SK-N-SH (cell line): ENCODE data around the gene HACD4. TPM values are rescaled to one million over a fixed set of nuclear protein-coding genes. Genes with fewer than 3 reads are reported as not detected.

ENCODE experiments used
- CTCF ChIA-PET: fragments of 300-600, 350-600 bp; formaldehyde crosslinking; extraction: SDS; loops from one replicate; lab custom pipeline; 2021; lab: Yijun Ruan, JAX
- POLR2A ChIA-PET: fragments of 350-600 bp; sonication (Branson Sonifier 250); formaldehyde crosslinking; extraction: SDS; loops from one replicate; lab custom pipeline; 2020; ENCODE audit warnings: antibody characterized with exemption, inconsistent platforms; lab: Yijun Ruan, JAX
- DNase-seq: peaks from one replicate; pipeline ENCODE4 v3.0.0; 2012
- H2AFZ ChIP-seq: fragments of 200-600 bp; sonication (generic); 2 replicates; pipeline ENCODE4 v1.8.1; 2016; ENCODE audit warnings: antibody characterized with exemption, mild to moderate bottlenecking, low read depth
- H3F3A ChIP-seq: fragments of 200-600 bp; sonication (generic); replicated peaks from 2 replicates; pipeline ENCODE3; 2016; ENCODE audit warnings: antibody characterized with exemption, mild to moderate bottlenecking; ENCODE audit not compliant: insufficient read depth
- H3K27ac ChIP-seq, 2 experiments: fragments of 200-500 bp in 1 of 2; fragments of 200-600 bp in 1 of 2; sonication (Bioruptor generic) in 1 of 2; sonication (generic), shearing (Covaris generic) in 1 of 2; 2 replicates each; pipeline versions ENCODE4 v1.5.1 to v1.6.1; 2014 to 2016; ENCODE audit warnings: low read depth in 2 of 2, inconsistent platforms in 1 of 2, low read length in 1 of 2, mild to moderate bottlenecking in 1 of 2, mixed read lengths in 1 of 2
- H3K27me3 ChIP-seq: fragments of 200-600 bp; sonication (generic), shearing (Covaris generic); 2 replicates; pipeline ENCODE4 v1.6.1; 2016; ENCODE audit warnings: mixed run types; ENCODE audit not compliant: insufficient read depth
- H3K36me3 ChIP-seq, 2 experiments: fragments of 200-500 bp in 1 of 2; fragments of 200-600 bp in 1 of 2; sonication (Bioruptor generic) in 1 of 2; sonication (generic) in 1 of 2; replicated peaks in 1 of 2; 2 replicates each; pipeline versions ENCODE3 to v1.5.1; 2014 to 2016; ENCODE audit warnings: low read length in 1 of 2, mild to moderate bottlenecking in 1 of 2; ENCODE audit not compliant: insufficient read depth in 2 of 2, control insufficient read depth in 1 of 2
- H3K4me1 ChIP-seq, 2 experiments: fragments of 200-500 bp in 1 of 2; fragments of 200-600 bp in 1 of 2; sonication (Bioruptor generic) in 1 of 2; sonication (generic), shearing (Covaris generic) in 1 of 2; 2 replicates each; pipeline versions ENCODE4 v1.5.1 to v1.6.1; 2014 to 2016; ENCODE audit warnings: low read depth in 1 of 2, low read length in 1 of 2, mixed run types in 1 of 2; ENCODE audit not compliant: insufficient read depth in 2 of 2, control insufficient read depth in 1 of 2
- H3K4me2 ChIP-seq: fragments of 200-600 bp; sonication (generic), shearing (Covaris generic); 2 replicates; pipeline ENCODE4 v1.6.1; 2017; ENCODE audit warnings: mixed run types
- H3K4me3 ChIP-seq, 2 experiments: fragments of 200-500 bp in 1 of 2; fragments of 200-600 bp in 1 of 2; sonication (Bioruptor generic) in 1 of 2; sonication (generic), shearing (Covaris generic) in 1 of 2; 2 replicates each; pipeline versions ENCODE4 v1.5.1 to v1.8.1; 2014 to 2016; ENCODE audit warnings: low read depth in 2 of 2, inconsistent platforms in 1 of 2, low read length in 1 of 2, mild to moderate bottlenecking in 1 of 2, mixed read lengths in 1 of 2, moderate library complexity in 1 of 2
- H3K79me2 ChIP-seq: fragments of 200-600 bp; sonication (generic); 2 replicates; pipeline ENCODE4 v1.8.1; 2017; ENCODE audit warnings: mild to moderate bottlenecking; ENCODE audit not compliant: insufficient read depth
- H3K9ac ChIP-seq: fragments of 200-600 bp; sonication (generic); 2 replicates; pipeline ENCODE4 v1.6.1; 2017; ENCODE audit warnings: mixed run types
- H3K9me2 ChIP-seq: fragments of 200-600 bp; sonication (generic); 2 replicates; pipeline ENCODE4 v1.6.1; 2017; ENCODE audit warnings: mixed run types
- H3K9me3 ChIP-seq: fragments of 200-600 bp; sonication (generic); 2 replicates; pipeline ENCODE4 v1.6.1; 2017; ENCODE audit warnings: mixed run types, mild to moderate bottlenecking, moderate library complexity
- H4K20me1 ChIP-seq: fragments of 200-600 bp; sonication (generic); 2 replicates; pipeline ENCODE4 v1.6.1; 2017; ENCODE audit warnings: mild to moderate bottlenecking, mixed run types; ENCODE audit not compliant: insufficient read depth
- CHD2 ChIP-seq: fragments of 150-350 bp; IDR thresholded peaks from 2 replicates; pipeline ENCODE4 v1.6.1; 2018; ENCODE audit warnings: low read length; ENCODE audit not compliant: partially characterized antibody
- EZH2phosphoT487 ChIP-seq: fragments of 200-600 bp; sonication (generic); IDR thresholded peaks from 2 replicates; pipeline ENCODE4 v1.6.1; 2017; ENCODE audit warnings: low read depth, mixed run types, mild to moderate bottlenecking, antibody characterized with exemption, moderate library complexity, borderline replicate concordance
- GABPA ChIP-seq: IDR thresholded peaks from 2 replicates; pipeline ENCODE4 v1.4.0; 2012; ENCODE audit warnings: low read depth, mild to moderate bottlenecking
- GATA2 ChIP-seq: sonication (generic); formaldehyde crosslinking; IDR thresholded peaks from 2 replicates; pipeline ENCODE4 v1.5.0; 2020; ENCODE audit warnings: mild to moderate bottlenecking, missing genetic modification reagents
- JUND ChIP-seq: IDR thresholded peaks from 2 replicates; pipeline ENCODE4 v1.4.0; 2012
- RAD21 ChIP-seq: IDR thresholded peaks from 2 replicates; pipeline ENCODE4 v1.6.1; 2012; ENCODE audit warnings: mild to moderate bottlenecking, low read length
- RCOR1 ChIP-seq: fragments of 150-350 bp; IDR thresholded peaks from 2 replicates; pipeline ENCODE4 v1.6.1; 2017; ENCODE audit warnings: antibody characterized with exemption, low read length
- SIN3A ChIP-seq: IDR thresholded peaks from 2 replicates; pipeline ENCODE4 v1.6.1; 2012; ENCODE audit warnings: low read depth, mild to moderate bottlenecking, low read length, moderate library complexity, borderline replicate concordance
- TAF1 ChIP-seq: IDR thresholded peaks from 2 replicates; pipeline ENCODE4 v1.6.1; 2012; ENCODE audit warnings: low read depth, mild to moderate bottlenecking, low read length, moderate library complexity, borderline replicate concordance
- TEAD4 ChIP-seq: IDR thresholded peaks from 2 replicates; pipeline ENCODE4 v1.4.0; 2012; ENCODE audit warnings: mild to moderate bottlenecking, borderline replicate concordance; ENCODE audit not compliant: insufficient read depth
- WGBS: methylation state at CpG from one replicate; pipeline ENCODE4 v1.1.6; 2017; ENCODE audit warnings: low lambda C conversion rate; 5-methylcytosine and 5-hydroxymethylcytosine counted together
- polyA plus RNA-seq, 3 experiments: library from polyadenylated mRNA; depleted of rRNA; stranded (reverse); fragments of >200 nt; gene quantifications; 2 replicates each; pipeline ENCODE4 v1.2.3, GENCODE V29; 2012
- TF ChIP-seq, protein P1 (sequence below): IDR thresholded peaks from 2 replicates; pipeline ENCODE4 v1.4.0; 2012; ENCODE audit warnings: low read depth, borderline replicate concordance
- TF ChIP-seq, protein P2 (sequence below): IDR thresholded peaks from 2 replicates; pipeline ENCODE4 v1.6.1; 2012; ENCODE audit warnings: mild to moderate bottlenecking, low read depth, low read length, moderate library complexity
- TF ChIP-seq, protein P3 (sequence below): fragments of 150-350 bp; IDR thresholded peaks from 2 replicates; pipeline ENCODE4 v1.6.1; 2017; ENCODE audit warnings: antibody characterized with exemption, low read length, low read depth, borderline replicate concordance
- TF ChIP-seq, protein P4 (sequence below): fragments of 150-350 bp; IDR thresholded peaks from 2 replicates; pipeline ENCODE4 v1.6.1; 2016; ENCODE audit warnings: mild to moderate bottlenecking, low read depth, low read length

Gene HACD4
- polyA plus RNA-seq, 1 of the 3 experiments (the other 2 are of a cell fraction), result under 0.01 TPM

GRCh38 chr9:21042466-21042865 lies 11.0 kb upstream of the HACD4 start:
- H3K79me2 ChIP-seq, result no peaks in the 10 kb centered on the region
- H3K4me1 ChIP-seq, result peaks cover 0 to 1% of the 10 kb centered on the region in 2 experiments; a peak in 2 of 4 replicates
- H3K9me2 ChIP-seq, result no peaks in the 10 kb centered on the region
- no peak overlapping the region for H2AFZ ChIP-seq
- H4K20me1 ChIP-seq, result no peaks in the 10 kb centered on the region
- H3K4me2 ChIP-seq, result no peak overlapping the region
- TF ChIP-seq, protein P1, sequence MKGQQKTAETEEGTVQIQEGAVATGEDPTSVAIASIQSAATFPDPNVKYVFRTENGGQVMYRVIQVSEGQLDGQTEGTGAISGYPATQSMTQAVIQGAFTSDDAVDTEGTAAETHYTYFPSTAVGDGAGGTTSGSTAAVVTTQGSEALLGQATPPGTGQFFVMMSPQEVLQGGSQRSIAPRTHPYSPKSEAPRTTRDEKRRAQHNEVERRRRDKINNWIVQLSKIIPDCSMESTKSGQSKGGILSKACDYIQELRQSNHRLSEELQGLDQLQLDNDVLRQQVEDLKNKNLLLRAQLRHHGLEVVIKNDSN, result no peak
- TF ChIP-seq SIN3A, result no peak
- TF ChIP-seq, protein P2, sequence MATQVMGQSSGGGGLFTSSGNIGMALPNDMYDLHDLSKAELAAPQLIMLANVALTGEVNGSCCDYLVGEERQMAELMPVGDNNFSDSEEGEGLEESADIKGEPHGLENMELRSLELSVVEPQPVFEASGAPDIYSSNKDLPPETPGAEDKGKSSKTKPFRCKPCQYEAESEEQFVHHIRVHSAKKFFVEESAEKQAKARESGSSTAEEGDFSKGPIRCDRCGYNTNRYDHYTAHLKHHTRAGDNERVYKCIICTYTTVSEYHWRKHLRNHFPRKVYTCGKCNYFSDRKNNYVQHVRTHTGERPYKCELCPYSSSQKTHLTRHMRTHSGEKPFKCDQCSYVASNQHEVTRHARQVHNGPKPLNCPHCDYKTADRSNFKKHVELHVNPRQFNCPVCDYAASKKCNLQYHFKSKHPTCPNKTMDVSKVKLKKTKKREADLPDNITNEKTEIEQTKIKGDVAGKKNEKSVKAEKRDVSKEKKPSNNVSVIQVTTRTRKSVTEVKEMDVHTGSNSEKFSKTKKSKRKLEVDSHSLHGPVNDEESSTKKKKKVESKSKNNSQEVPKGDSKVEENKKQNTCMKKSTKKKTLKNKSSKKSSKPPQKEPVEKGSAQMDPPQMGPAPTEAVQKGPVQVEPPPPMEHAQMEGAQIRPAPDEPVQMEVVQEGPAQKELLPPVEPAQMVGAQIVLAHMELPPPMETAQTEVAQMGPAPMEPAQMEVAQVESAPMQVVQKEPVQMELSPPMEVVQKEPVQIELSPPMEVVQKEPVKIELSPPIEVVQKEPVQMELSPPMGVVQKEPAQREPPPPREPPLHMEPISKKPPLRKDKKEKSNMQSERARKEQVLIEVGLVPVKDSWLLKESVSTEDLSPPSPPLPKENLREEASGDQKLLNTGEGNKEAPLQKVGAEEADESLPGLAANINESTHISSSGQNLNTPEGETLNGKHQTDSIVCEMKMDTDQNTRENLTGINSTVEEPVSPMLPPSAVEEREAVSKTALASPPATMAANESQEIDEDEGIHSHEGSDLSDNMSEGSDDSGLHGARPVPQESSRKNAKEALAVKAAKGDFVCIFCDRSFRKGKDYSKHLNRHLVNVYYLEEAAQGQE, result no peak
- ChIA-PET CTCF (no interaction called here), POLR2A (no interaction called here)
- DNase-seq, result no peak
- no peaks in the 10 kb centered on the region for H3K27me3 ChIP-seq
- H3K36me3 ChIP-seq, result no peaks in the 10 kb centered on the region
- H3K9me3 ChIP-seq, result no peaks in the 10 kb centered on the region
- H3K9ac ChIP-seq, result no peak overlapping the region
- H3K4me3 ChIP-seq, result no peak overlapping the region
- 81% methylated on average over 4 of the region's 4 CpGs for WGBS
- H3K27ac ChIP-seq, result no peak overlapping the region
- no peaks in the 10 kb centered on the region for H3F3A ChIP-seq

DNA sequence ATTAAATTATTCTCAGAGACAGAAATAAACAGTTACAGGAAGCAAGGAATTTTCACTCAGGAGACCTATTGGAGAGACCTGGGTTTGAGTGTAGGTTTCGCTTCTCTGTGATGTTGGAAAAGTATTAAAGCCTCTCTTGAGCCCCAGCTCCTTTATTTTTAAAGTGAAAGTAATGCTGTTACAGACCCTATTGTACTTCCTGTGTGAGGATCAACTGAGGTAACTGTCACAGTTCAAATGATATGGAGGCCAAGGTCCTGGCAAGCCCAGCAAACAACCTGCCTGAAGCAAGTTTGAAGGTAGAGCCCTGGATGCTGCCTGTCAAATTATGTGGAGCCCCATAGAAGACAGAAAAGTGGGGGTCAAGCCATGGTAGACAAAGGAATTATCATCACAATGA lies 7.9 kb upstream of the HACD4 start:
- H3F3A ChIP-seq, result no peaks in the 10 kb centered on the region
- no peaks in the 10 kb centered on the region for H4K20me1 ChIP-seq
- H3K4me2 ChIP-seq, result no peak overlapping the region
- no peak for DNase-seq
- no peaks in the 10 kb centered on the region for H3K36me3 ChIP-seq
- no peaks in the 10 kb centered on the region for H3K79me2 ChIP-seq
- 94% methylated on average over 1 of the region's 1 CpG for WGBS
- no peaks in the 10 kb centered on the region; a peak in 1 of 4 replicates for H3K4me1 ChIP-seq
- H3K9me2 ChIP-seq, result no peaks in the 10 kb centered on the region
- ChIA-PET CTCF (interaction anchor here (1.1 kb wide), 1 partner anchor 71 kb away, joined by 3 read pairs; no protein-coding TSS in a partner anchor), POLR2A (no interaction called here)
- H3K27me3 ChIP-seq, result no peaks in the 10 kb centered on the region
- no peak overlapping the region for H3K9ac ChIP-seq
- no peak overlapping the region for H3K4me3 ChIP-seq
- no peak overlapping the region for H3K27ac ChIP-seq
- H3K9me3 ChIP-seq, result no peaks in the 10 kb centered on the region
- no peak overlapping the region for H2AFZ ChIP-seq
- TF ChIP-seq GATA2 (CRISPR knock-in tag) (no peak), RCOR1 (no peak), EZH2phosphoT487 (no peak), JUND (no peak), GABPA (no peak), TEAD4 (no peak), CHD2 (no peak), TAF1 (no peak), RAD21 (no peak)
- TF ChIP-seq, protein P3, sequence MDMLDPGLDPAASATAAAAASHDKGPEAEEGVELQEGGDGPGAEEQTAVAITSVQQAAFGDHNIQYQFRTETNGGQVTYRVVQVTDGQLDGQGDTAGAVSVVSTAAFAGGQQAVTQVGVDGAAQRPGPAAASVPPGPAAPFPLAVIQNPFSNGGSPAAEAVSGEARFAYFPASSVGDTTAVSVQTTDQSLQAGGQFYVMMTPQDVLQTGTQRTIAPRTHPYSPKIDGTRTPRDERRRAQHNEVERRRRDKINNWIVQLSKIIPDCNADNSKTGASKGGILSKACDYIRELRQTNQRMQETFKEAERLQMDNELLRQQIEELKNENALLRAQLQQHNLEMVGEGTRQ, result no peak
- TF ChIP-seq, protein P4, sequence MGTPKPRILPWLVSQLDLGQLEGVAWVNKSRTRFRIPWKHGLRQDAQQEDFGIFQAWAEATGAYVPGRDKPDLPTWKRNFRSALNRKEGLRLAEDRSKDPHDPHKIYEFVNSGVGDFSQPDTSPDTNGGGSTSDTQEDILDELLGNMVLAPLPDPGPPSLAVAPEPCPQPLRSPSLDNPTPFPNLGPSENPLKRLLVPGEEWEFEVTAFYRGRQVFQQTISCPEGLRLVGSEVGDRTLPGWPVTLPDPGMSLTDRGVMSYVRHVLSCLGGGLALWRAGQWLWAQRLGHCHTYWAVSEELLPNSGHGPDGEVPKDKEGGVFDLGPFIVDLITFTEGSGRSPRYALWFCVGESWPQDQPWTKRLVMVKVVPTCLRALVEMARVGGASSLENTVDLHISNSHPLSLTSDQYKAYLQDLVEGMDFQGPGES, result no peak
- TF ChIP-seq, protein P2, result no peak
